NCI-H446 (cell line): ENCODE results near the gene DHFR.

Experiments
- DNase-seq, 2 experiments: peaks; one replicate each; lab custom pipeline; 2025; lab: John Stamatoyannopoulos, UW

Gene DHFR

GRCh38 chr5:80655231-80655774 is 520 bp upstream of the DHFR start:
- no peak for DNase-seq

GRCh38 chr5:80654054-80654390 is 761 bp downstream of the DHFR start:
- no peak for DNase-seq

GRCh38 chr5:80653502-80653901 is 1.3 kb downstream of the DHFR start:
- DNase-seq, result no peak

GRCh38 chr5:80646926-80647325 is 7.9 kb downstream of the DHFR start:
- no peak for DNase-seq

GRCh38 chr5:80644900-80645299 is 9.9 kb downstream of the DHFR start:
- no peak for DNase-seq

- DNase-seq, result no peak
These were observed 13.4 kb downstream of the DHFR start for GRCh38 chr5:80641353-80641752.

GRCh38 chr5:80634193-80634592 is 20.6 kb downstream of the DHFR start:
- no peak for DNase-seq

- DNase-seq, result no peak
These were observed 22.1 kb downstream of the DHFR start for GRCh38 chr5:80632700-80633099.

GRCh38 chr5:80631278-80632259 is 23.2 kb downstream of the DHFR start:
- no peak for DNase-seq

- DNase-seq, result no peak
These were observed 25.5 kb downstream of the DHFR start for GRCh38 chr5:80629281-80629680.

- no peak for DNase-seq
These were observed 29.6 kb downstream of the DHFR start for GRCh38 chr5:80625230-80625629.

- DNase-seq, result no peak
These were observed 30.8 kb downstream of the DHFR start for GRCh38 chr5:80623999-80624398.

GRCh38 chr5:80622756-80623155 is 32.0 kb downstream of the DHFR start:
- no peak for DNase-seq

- DNase-seq, result no peak
These were observed 34.6 kb downstream of the DHFR start for GRCh38 chr5:80620211-80620610.

GRCh38 chr5:80619086-80619485 is 35.7 kb downstream of the DHFR start:
- DNase-seq, result no peak

- no peak for DNase-seq
These were observed 36.3 kb downstream of the DHFR start for GRCh38 chr5:80618438-80618837.

GRCh38 chr5:80615266-80615914 is 39.4 kb downstream of the DHFR start:
- no peak for DNase-seq

GRCh38 chr5:80609692-80610091 is 45.1 kb downstream of the DHFR start:
- DNase-seq, result no peak

- no peak for DNase-seq
These were observed 46.1 kb downstream of the DHFR start for GRCh38 chr5:80608731-80609130.

GRCh38 chr5:80607832-80608231 is 47.0 kb downstream of the DHFR start:
- DNase-seq, result no peak

GRCh38 chr5:80607343-80607742 is 47.4 kb downstream of the DHFR start:
- no peak for DNase-seq

- DNase-seq, result no peak
These were observed 53.7 kb downstream of the DHFR start for GRCh38 chr5:80600943-80601693.
